C4-2B (cell line): ENCODE results near the gene IGF2BP1.

ENCODE experiments used
- H3K27ac ChIP-seq: fragments of 450-650 bp; 2 replicates; pipeline ENCODE4 v1.5.1; 2017
- CTCF ChIP-seq: fragments of 450-650 bp; conservative IDR thresholded peaks from 2 replicates; pipeline ENCODE4 v1.5.1; 2017; ENCODE audit warnings: mild to moderate bottlenecking
- ZFX ChIP-seq: fragments of 450-650 bp; IDR thresholded peaks from 2 replicates; pipeline ENCODE4 v1.6.1; 2017

Gene IGF2BP1

DNA sequence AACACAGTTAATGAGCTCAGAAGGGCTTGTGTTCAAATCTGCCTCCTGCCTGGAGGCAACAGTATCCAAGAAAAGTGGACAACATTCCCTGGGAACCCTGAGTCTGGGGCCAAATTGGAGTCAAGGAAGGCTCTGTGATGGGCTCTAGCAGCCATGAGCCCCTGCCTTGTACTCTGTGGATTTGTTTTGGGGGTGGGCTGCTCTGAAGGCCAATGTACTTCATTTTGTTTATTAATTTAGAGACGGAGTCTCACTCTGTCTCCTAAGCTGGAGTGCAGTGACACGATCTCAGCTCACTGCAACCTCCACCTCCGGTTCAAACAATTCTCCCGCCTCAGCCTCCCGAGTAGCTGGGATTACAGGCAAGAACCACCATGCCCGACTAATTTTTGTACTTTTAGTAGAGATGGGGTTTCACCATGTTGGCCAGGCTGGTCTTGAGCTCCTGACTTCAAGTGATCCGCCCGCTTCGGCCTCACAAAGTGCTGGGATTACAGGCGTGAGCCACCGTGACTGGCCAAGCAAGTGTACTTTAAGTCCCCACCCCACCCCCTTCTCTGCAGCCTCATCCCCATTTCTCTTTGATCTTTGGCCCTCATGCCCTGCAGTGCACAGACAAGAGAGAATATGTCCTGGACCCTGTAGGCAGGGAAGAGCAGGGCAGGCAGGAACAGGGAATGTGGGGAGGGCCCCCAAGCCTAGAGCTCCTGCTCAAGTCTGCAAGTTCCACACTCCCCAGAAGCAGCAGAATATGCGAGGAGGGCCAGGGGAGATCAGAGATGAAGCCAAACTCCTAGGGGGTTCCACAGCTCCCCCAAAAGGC, 26.1 kb upstream of the IGF2BP1 start:
- TF ChIP-seq CTCF, result no peak
- TF ChIP-seq ZFX, result no peak
- H3K27ac ChIP-seq, result no peak overlapping the region

GRCh38 chr17:48972749-48973097, 24.5 kb upstream of the IGF2BP1 start:
- no peak for TF ChIP-seq ZFX
- H3K27ac ChIP-seq, result no peak overlapping the region

GRCh38 chr17:48973806-48974205, 23.4 kb upstream of the IGF2BP1 start:
- no peak overlapping the region for H3K27ac ChIP-seq
- TF ChIP-seq ZFX (no peak), CTCF (no peak)

- no peak overlapping the region for H3K27ac ChIP-seq
These were observed 15.2 kb upstream of the IGF2BP1 start for GRCh38 chr17:48981927-48982539.

DNA sequence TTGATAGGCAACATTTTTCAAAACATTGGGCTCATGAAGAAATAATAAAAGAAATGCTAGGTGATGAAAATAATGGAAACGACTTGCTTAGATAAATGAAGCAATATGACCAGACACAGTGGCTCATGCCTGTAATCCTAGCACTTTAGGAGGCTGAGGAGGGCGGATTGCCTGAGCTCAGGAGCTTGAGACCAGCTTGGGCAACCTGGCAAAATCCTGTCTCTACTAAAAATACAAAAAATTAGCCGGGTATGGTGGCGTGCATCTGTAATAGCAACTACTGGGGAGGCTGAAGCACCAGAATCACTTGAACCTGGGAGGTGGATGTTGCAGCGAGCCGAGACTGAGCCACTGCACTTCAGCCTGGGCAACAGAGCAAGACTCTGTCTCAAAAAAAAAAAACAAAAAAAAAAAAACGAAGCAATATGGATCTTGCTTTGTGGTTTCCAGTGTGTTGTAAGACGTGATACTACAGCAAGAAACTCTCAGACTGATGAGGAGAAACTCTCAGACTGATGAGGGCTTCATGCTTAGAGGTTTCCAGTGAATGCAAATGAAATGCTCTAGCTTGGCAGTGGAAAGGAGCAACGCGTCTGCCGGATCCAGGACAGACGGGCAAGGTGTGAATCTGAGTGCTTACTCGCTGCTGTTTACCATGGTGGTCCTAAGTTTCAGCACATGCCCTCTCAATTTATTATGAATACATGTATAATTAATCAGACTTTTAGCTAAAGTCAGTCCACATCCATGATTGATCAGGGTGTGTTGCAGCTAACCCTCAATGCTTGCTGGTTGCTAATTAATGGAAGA, 11.5 kb upstream of the IGF2BP1 start:
- TF ChIP-seq CTCF, result no peak
- no peak for TF ChIP-seq ZFX
- no peak overlapping the region for H3K27ac ChIP-seq

More at GRCh38 chr17:48981927-48982539, 15.2 kb upstream of the IGF2BP1 start:
- no peak for TF ChIP-seq CTCF
- no peak for TF ChIP-seq ZFX

DNA sequence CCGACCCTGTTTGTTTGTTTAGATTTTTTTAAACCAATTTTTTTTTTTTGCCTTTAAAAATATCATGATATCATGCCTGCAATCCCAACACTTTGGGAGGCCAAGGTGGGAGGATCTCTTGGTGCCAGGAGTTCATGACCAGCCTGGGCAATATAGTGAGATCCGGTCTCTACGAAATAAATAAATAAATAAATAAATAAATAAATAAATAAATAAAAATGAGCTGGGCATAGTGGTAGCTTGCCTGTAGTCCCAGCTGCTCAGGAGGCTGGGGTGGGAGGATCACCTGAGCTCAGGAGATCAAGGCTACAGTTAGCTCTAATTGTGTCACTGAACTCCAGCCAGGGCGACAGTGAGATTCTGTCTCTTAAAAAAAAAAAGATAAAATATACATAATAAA, 8.1 kb upstream of the IGF2BP1 start:
- TF ChIP-seq ZFX (no peak), CTCF (no peak)
- no peak overlapping the region for H3K27ac ChIP-seq

- H3K27ac ChIP-seq, result no peak overlapping the region
- TF ChIP-seq ZFX (no peak), CTCF (no peak)
These were observed 6.3 kb upstream of the IGF2BP1 start for GRCh38 chr17:48990882-48991357.
